HG02852 (cell line): ENCODE data around the gene SHPK.
A peak's percentile ranks its signal among the peaks of the same experiment; 100 is the strongest.

Experiments used
- ATAC-seq: cut with Tn5 transposase; IDR thresholded peaks from one replicate; pipeline ENCODE4 v1.9.1; 2021; ENCODE audit warnings: mild to moderate bottlenecking, moderate library complexity; ENCODE audit not compliant: unreplicated experiment

Gene SHPK

GRCh38 chr17:3558603-3559269, 77.3 kb downstream of the SHPK start:
- ATAC-seq, result peak; percentile 83
